Measurements from ENCODE around the gene USP21.

DNA sequence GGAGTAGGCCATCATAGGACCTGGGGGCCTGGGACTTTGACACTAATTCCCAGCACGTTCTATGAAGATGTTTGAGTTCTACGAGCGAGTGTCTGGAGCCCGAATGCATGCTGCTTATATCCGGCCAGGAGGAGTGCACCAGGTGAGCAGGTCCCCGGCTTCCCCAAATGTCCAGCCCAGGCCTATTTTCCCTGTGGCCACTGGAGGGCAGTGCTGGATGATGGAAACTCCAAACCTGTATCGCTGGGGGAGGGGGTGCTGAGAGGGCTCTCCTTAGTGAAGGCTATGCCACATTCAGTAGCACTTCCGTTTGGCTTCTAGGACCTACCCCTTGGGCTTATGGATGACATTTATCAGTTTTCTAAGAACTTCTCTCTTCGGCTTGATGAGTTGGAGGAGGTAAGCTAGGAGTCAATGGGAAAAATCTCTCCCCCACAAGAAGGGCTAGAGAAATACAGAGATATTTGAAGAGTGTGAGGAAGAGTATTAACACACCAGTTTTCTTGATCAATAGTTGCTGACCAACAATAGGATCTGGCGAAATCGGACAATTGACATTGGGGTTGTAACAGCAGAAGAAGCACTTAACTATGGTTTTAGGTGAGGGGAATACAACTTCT lies 50.6 kb downstream of the USP21 start:
- TF ChIP-seq POLR2A (IDR thresholded peaks at IDR 0.05; ENCODE audit: low read length): no peak
- TF ChIP-seq GATA1 (IDR thresholded peaks at IDR 0.05; ENCODE audit: low read depth, low read length): no peak

Data from erythroblast (primary cell).